HG02759 (cell line): ENCODE measurements around the gene POLD1.
"Not testable (repeated sequence)": the region's sequence is repeated elsewhere in the genome, so short reads cannot be mapped to it uniquely, and the experiment has no call there.

Experiments used
- ATAC-seq: cut with Tn5 transposase; IDR thresholded peaks from one replicate; pipeline ENCODE4 v1.9.1; 2021; ENCODE audit warnings: mild to moderate bottlenecking, moderate library complexity; ENCODE audit not compliant: unreplicated experiment

Gene POLD1

GRCh38 chr19:50383852-50384684 lies at the start of gene POLD1:
POLD1 (plus strand) TSS chr19:50384347; CDS start chr19:50398852, 14,505 bp downstream.
- peak; percentile 89 for ATAC-seq

GRCh38 chr19:50334741-50335421 lies 49.3 kb upstream of the POLD1 start:
- ATAC-seq = no peak

- not testable (repeated sequence) for ATAC-seq
These were observed 47.1 kb upstream of the POLD1 start for GRCh38 chr19:50337031-50337430.

- no peak for ATAC-seq
These were observed 43.8 kb upstream of the POLD1 start for GRCh38 chr19:50340331-50340730.

GRCh38 chr19:50341091-50341564 lies 43.0 kb upstream of the POLD1 start:
- peak; percentile 60 for ATAC-seq

GRCh38 chr19:50344661-50345318 lies 39.4 kb upstream of the POLD1 start:
- peak; percentile 59 for ATAC-seq

- not testable (repeated sequence) for ATAC-seq
These were observed 37.0 kb upstream of the POLD1 start for GRCh38 chr19:50347089-50347581.

GRCh38 chr19:50349277-50350057 lies 34.7 kb upstream of the POLD1 start:
- no peak for ATAC-seq

- ATAC-seq = no peak
These were observed 31.9 kb upstream of the POLD1 start for GRCh38 chr19:50352242-50352641.

- ATAC-seq = not testable (repeated sequence)
These were observed 30.7 kb upstream of the POLD1 start for GRCh38 chr19:50353487-50353880.

GRCh38 chr19:50356691-50357177 lies 27.4 kb upstream of the POLD1 start:
- ATAC-seq = no peak

GRCh38 chr19:50357178-50358100 lies 26.7 kb upstream of the POLD1 start:
- ATAC-seq = peak; percentile 58

- no peak for ATAC-seq
These were observed 25.4 kb upstream of the POLD1 start for GRCh38 chr19:50358483-50359327.

- ATAC-seq = no peak
These were observed 24.8 kb upstream of the POLD1 start for GRCh38 chr19:50359328-50359818.

- ATAC-seq = no peak
These were observed 22.7 kb upstream of the POLD1 start for GRCh38 chr19:50361290-50362029.

- ATAC-seq = no peak
These were observed 22.1 kb upstream of the POLD1 start for GRCh38 chr19:50362030-50362412.

GRCh38 chr19:50362656-50363424 lies 21.3 kb upstream of the POLD1 start:
- no peak for ATAC-seq
